ENCODE results near the gene CNTNAP3. TPM values are rescaled to one million over a fixed set of nuclear protein-coding genes. Genes with fewer than 3 reads are reported as not detected.
"Not testable (repeated sequence)": the region's sequence is repeated elsewhere in the genome, so short reads cannot be mapped to it uniquely, and the experiment has no call there.

Gene CNTNAP3
- total RNA-seq, 2 donors from 2014 or later = 6.1 to 18.9 TPM

DNA sequence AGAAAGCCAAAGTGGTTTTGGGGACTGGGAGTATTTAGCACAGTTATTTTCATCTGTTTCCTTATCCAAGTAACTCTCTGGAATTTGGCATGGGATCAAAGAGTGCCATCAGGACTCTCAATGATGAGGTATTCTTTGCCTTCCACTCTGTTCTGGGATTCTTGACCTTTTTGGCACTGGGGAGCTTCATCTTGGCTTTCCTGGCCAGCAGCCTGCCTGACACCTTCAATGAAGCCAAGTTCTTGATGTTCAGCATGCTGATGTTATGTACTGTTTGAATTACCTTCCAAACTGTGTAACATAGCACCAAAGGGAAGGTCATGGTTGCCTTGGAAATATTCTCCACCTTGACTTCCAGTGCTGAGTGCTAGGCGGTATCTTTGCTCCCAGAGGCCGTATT lies 248.8 kb downstream of the CNTNAP3 start:
- peak overlapping the region in 1 of 2 donors; percentile 11 for H3K27ac ChIP-seq
- H3K4me3 ChIP-seq; H3K27me3 ChIP-seq; DNase-seq (ENCODE audit: low spot score); H3K36me3 ChIP-seq; H3K9me3 ChIP-seq; H3K4me1 ChIP-seq: not testable (repeated sequence)

GRCh38 chr9:39038221-39038620 lies 249.7 kb downstream of the CNTNAP3 start:
- not testable (repeated sequence) for H3K4me1 ChIP-seq; H3K4me3 ChIP-seq; H3K9me3 ChIP-seq; DNase-seq (ENCODE audit: low spot score); H3K27me3 ChIP-seq; H3K36me3 ChIP-seq
- H3K27ac ChIP-seq = peak overlapping the region in 1 of 2 donors; percentile 9

- H3K27me3 ChIP-seq; DNase-seq (ENCODE audit: low spot score); H3K4me1 ChIP-seq; H3K9me3 ChIP-seq; H3K36me3 ChIP-seq; H3K4me3 ChIP-seq; H3K27ac ChIP-seq: not testable (repeated sequence)
These were observed 254.1 kb downstream of the CNTNAP3 start for GRCh38 chr9:39033849-39034248.

GRCh38 chr9:39030204-39031019 lies 257.6 kb downstream of the CNTNAP3 start:
- DNase-seq (ENCODE audit: low spot score); H3K4me3 ChIP-seq; H3K27ac ChIP-seq; H3K9me3 ChIP-seq; H3K4me1 ChIP-seq; H3K36me3 ChIP-seq; H3K27me3 ChIP-seq: not testable (repeated sequence)

- H3K27ac ChIP-seq; DNase-seq (ENCODE audit: low spot score); H3K27me3 ChIP-seq; H3K4me3 ChIP-seq; H3K4me1 ChIP-seq; H3K36me3 ChIP-seq; H3K9me3 ChIP-seq: not testable (repeated sequence)
These were observed 259.1 kb downstream of the CNTNAP3 start for GRCh38 chr9:39028855-39029254.

DNA sequence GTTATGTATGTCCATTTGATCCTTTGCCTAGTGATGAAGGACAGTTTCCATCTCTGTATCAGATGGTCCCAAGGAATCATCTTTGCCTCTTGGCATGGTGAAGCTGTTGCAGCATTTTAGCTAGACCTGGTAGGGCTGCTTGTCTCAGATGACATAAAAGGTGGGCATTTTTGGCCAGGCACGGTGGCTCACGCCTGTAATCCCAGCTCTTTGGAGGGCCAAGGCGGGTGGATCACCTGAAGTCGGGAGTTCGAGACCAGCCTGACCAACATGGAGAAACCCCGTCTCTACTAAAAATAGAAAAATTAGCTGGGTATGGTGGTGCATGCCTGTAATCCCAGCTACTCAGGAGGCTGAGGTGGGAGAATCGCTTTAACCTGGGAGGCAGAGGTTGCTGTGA lies 259.8 kb downstream of the CNTNAP3 start:
- not testable (repeated sequence) for H3K4me3 ChIP-seq; H3K4me1 ChIP-seq; DNase-seq (ENCODE audit: low spot score); H3K27ac ChIP-seq; H3K36me3 ChIP-seq; H3K9me3 ChIP-seq; H3K27me3 ChIP-seq

DNA sequence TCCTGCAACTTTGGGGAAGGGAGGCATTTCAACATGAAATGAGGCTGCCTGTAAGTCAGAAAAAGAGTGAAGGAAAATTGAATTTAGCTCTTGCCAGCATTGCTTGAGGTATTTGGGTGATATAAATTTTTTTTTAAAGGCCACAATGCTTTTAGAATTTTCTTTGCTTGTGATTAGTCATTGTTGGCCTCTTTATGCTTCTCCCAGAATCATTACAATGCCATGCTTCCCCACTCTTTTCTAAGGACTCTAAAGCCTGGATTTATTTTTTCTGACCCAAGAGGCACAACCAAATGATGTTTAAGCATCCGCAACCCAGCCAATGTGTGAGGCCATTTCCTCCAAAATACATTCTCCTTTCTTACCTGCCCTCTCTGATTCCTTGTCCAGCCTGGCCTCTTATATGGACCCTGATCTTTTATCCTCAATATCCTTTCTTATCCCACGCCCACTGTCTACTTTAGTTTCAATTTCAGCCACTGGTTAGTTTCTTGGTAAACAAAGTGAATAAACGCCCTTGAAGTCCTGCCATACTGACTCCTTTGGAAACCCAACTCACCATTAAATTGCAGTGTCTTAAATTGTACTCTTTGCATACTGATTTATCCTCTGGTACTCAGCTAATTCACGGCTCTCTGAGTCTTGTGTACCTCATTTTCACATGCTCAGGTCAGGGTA lies 261.9 kb downstream of the CNTNAP3 start:
- not testable (repeated sequence) for H3K36me3 ChIP-seq; H3K27me3 ChIP-seq; H3K4me3 ChIP-seq; H3K27ac ChIP-seq; H3K9me3 ChIP-seq; H3K4me1 ChIP-seq; DNase-seq (ENCODE audit: low spot score)

Other genes with a start within 250 kb of the CNTNAP3 start
- gene SPATA31A1, start 67.5 kb upstream of the CNTNAP3 start, total RNA-seq = not detected

Measured in right atrium auricular region (tissue), 2 donors.